ENCODE data around the gene GPSM1.

Gene GPSM1

GRCh38 chr9:136299116-136299515, 28.2 kb upstream of the GPSM1 start:
- Histone ChIP-seq H2AFZ (ENCODE audit: low read length) (no peak overlapping the region), H3K9ac (ENCODE audit: low read depth, low read length, poor library complexity, severe bottlenecking) (no peak overlapping the region), H3K79me2 (ENCODE audit: insufficient read depth, low read length) (no peaks in the 10 kb centered on the region), H3K9me2 (replicated peaks; ENCODE audit: low read depth, low read length) (no peaks in the 10 kb centered on the region), H3K4me2 (ENCODE audit: low read depth, low read length, poor library complexity, severe bottlenecking) (no peak overlapping the region), H3K4me1 (ENCODE audit: insufficient read depth, low read length, poor library complexity, severe bottlenecking) (no peaks in the 10 kb centered on the region), H3F3A (ENCODE audit: low read depth) (no peaks in the 10 kb centered on the region), H3K9me3 (ENCODE audit: insufficient read depth, low read depth, low read length) (no peaks in the 10 kb centered on the region), H4K20me1 (ENCODE audit: insufficient read depth, low read length, poor library complexity, severe bottlenecking) (no peaks in the 10 kb centered on the region), H3K4me3 (ENCODE audit: low read length, poor library complexity, severe bottlenecking) (no peak overlapping the region), H3K27me3 (ENCODE audit: insufficient read depth, low read length, poor library complexity, severe bottlenecking) (no peaks in the 10 kb centered on the region), H3K36me3 (ENCODE audit: insufficient read depth, low read length) (no peaks in the 10 kb centered on the region)
- no peak for TF ChIP-seq CTCF (conservative IDR thresholded peaks at IDR 0.05; ENCODE audit: low read length)
- no peak for TF ChIP-seq EZH2phosphoT487 (IDR thresholded peaks at IDR 0.05; ENCODE audit: borderline replicate concordance)

- Histone ChIP-seq H3K9me3 (ENCODE audit: insufficient read depth, low read depth, low read length) (no peaks in the 10 kb centered on the region), H3K27me3 (ENCODE audit: insufficient read depth, low read length, poor library complexity, severe bottlenecking) (no peaks in the 10 kb centered on the region), H4K20me1 (ENCODE audit: insufficient read depth, low read length, poor library complexity, severe bottlenecking) (no peaks in the 10 kb centered on the region), H3K4me3 (ENCODE audit: low read length, poor library complexity, severe bottlenecking) (no peak overlapping the region), H3K79me2 (ENCODE audit: insufficient read depth, low read length) (no peaks in the 10 kb centered on the region), H3K36me3 (ENCODE audit: insufficient read depth, low read length) (no peaks in the 10 kb centered on the region), H3K9ac (ENCODE audit: low read depth, low read length, poor library complexity, severe bottlenecking) (no peak overlapping the region), H3K4me1 (ENCODE audit: insufficient read depth, low read length, poor library complexity, severe bottlenecking) (no peaks in the 10 kb centered on the region), H3K4me2 (ENCODE audit: low read depth, low read length, poor library complexity, severe bottlenecking) (no peak overlapping the region), H2AFZ (ENCODE audit: low read length) (no peak overlapping the region), H3K9me2 (replicated peaks; ENCODE audit: low read depth, low read length) (no peaks in the 10 kb centered on the region), H3F3A (ENCODE audit: low read depth) (no peaks in the 10 kb centered on the region)
- TF ChIP-seq EZH2phosphoT487 (IDR thresholded peaks at IDR 0.05; ENCODE audit: borderline replicate concordance) (no peak), CTCF (conservative IDR thresholded peaks at IDR 0.05; ENCODE audit: low read length) (no peak)
These were observed 27.8 kb upstream of the GPSM1 start for GRCh38 chr9:136299541-136299940.

- H2AFZ ChIP-seq (ENCODE audit: low read length) = no peak overlapping the region
- H3K79me2 ChIP-seq (ENCODE audit: insufficient read depth, low read length) = no peaks in the 10 kb centered on the region
- no peaks in the 10 kb centered on the region for H3K9me2 ChIP-seq (replicated peaks; ENCODE audit: low read depth, low read length)
- H3K9ac ChIP-seq (ENCODE audit: low read depth, low read length, poor library complexity, severe bottlenecking) = no peak overlapping the region
- no peaks in the 10 kb centered on the region for H3K27me3 ChIP-seq (ENCODE audit: insufficient read depth, low read length, poor library complexity, severe bottlenecking)
- no peaks in the 10 kb centered on the region for H3K9me3 ChIP-seq (ENCODE audit: insufficient read depth, low read depth, low read length)
- H3F3A ChIP-seq (ENCODE audit: low read depth) = no peaks in the 10 kb centered on the region
- no peaks in the 10 kb centered on the region for H3K4me1 ChIP-seq (ENCODE audit: insufficient read depth, low read length, poor library complexity, severe bottlenecking)
- H3K36me3 ChIP-seq (ENCODE audit: insufficient read depth, low read length) = no peaks in the 10 kb centered on the region
- no peaks in the 10 kb centered on the region for H4K20me1 ChIP-seq (ENCODE audit: insufficient read depth, low read length, poor library complexity, severe bottlenecking)
- H3K4me2 ChIP-seq (ENCODE audit: low read depth, low read length, poor library complexity, severe bottlenecking) = no peak overlapping the region
- H3K4me3 ChIP-seq (ENCODE audit: low read length, poor library complexity, severe bottlenecking) = no peak overlapping the region
- TF ChIP-seq CTCF (conservative IDR thresholded peaks at IDR 0.05; ENCODE audit: low read length) = no peak
- TF ChIP-seq EZH2phosphoT487 (IDR thresholded peaks at IDR 0.05; ENCODE audit: borderline replicate concordance) = no peak
These were observed 27.3 kb upstream of the GPSM1 start for GRCh38 chr9:136300016-136300545.
